ENCODE results near the gene DENND6B.

DENND6B gene

DNA sequence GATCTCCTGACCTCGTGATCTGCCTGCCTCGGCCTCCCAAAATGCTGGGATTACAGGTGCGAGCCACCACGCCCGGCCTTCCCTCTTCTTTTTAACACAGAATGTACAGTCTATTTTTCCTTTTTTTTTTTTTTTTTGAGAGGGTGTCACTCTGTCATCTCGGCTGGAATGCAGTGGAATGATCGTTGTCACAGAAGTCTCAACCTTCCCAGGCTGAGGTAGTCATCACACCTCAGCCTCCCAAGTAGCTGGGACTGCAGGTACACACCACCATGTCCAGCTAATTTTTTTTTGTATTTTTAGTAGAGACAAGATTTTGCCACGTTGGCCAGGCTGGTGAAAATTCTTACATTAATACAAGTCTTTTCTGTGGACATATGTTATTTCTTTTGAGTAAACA lies 29.4 kb upstream of the DENND6B start:
- H3K9me3 ChIP-seq (ENCODE audit: severe bottlenecking) = no peaks in the 10 kb centered on the region
- no peaks in the 10 kb centered on the region for H3K27me3 ChIP-seq (ENCODE audit: insufficient read depth, low read depth, severe bottlenecking)
- peaks cover 23% of the 10 kb centered on the region for H3K36me3 ChIP-seq
- DNase-seq = no peak
- no peak overlapping the region for H3K27ac ChIP-seq
- H3K4me3 ChIP-seq (ENCODE audit: low read depth, low read length) = no peak overlapping the region
- TF ChIP-seq, protein P1, sequence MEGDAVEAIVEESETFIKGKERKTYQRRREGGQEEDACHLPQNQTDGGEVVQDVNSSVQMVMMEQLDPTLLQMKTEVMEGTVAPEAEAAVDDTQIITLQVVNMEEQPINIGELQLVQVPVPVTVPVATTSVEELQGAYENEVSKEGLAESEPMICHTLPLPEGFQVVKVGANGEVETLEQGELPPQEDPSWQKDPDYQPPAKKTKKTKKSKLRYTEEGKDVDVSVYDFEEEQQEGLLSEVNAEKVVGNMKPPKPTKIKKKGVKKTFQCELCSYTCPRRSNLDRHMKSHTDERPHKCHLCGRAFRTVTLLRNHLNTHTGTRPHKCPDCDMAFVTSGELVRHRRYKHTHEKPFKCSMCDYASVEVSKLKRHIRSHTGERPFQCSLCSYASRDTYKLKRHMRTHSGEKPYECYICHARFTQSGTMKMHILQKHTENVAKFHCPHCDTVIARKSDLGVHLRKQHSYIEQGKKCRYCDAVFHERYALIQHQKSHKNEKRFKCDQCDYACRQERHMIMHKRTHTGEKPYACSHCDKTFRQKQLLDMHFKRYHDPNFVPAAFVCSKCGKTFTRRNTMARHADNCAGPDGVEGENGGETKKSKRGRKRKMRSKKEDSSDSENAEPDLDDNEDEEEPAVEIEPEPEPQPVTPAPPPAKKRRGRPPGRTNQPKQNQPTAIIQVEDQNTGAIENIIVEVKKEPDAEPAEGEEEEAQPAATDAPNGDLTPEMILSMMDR (IDR thresholded peaks at IDR 0.05; ENCODE audit: low read depth, low read length) = no peak

DNA sequence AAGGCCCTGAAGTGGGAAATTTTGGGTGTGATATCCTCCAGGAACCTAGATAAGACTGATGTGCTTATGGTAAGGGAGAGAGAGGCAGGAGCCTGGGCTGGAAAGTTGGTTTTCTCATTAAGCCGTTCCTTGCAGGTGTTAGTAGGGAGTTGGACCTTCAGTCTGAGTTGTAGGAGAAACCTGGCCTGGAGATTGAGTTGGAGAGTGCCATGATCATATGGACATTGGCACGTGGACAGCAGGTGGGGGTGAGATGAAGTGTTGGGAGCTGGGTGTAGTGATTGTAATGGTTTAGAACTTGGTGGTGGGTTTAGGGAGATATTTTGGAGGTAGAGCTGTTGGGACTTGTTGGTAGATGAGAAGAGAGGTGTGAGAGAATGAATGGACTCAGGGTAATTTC lies 21.2 kb upstream of the DENND6B start:
- no peak for DNase-seq
- no peak overlapping the region for H3K4me3 ChIP-seq (ENCODE audit: low read depth, low read length)
- H3K9me3 ChIP-seq (ENCODE audit: severe bottlenecking) = no peaks in the 10 kb centered on the region
- H3K27ac ChIP-seq = no peak overlapping the region
- H3K27me3 ChIP-seq (ENCODE audit: insufficient read depth, low read depth, severe bottlenecking) = no peaks in the 10 kb centered on the region
- H3K36me3 ChIP-seq = peaks cover 13% of the 10 kb centered on the region
- TF ChIP-seq, protein P1 (IDR thresholded peaks at IDR 0.05; ENCODE audit: low read depth, low read length) = no peak

DNA sequence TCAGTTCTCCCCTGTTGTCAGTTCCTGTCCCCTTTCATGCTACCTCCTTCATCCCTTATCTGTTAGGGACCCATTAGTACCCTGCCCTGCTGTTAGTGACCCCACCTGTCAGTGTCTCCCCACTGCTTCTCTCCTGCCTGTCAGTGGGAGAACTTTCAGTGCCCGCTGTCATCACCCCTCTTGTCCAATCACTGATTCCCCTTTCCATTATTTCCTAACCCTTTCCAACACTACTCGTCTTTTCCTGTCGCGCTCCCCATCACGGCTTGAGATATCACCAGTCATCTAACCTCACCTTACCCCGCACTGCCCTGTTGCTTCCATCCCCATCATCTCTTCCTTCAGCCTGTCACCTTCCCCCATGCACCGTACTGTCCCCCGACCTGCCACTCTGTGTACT lies 20.3 kb upstream of the DENND6B start:
- no peak for DNase-seq
- Histone ChIP-seq H3K9me3 (ENCODE audit: severe bottlenecking) (no peaks in the 10 kb centered on the region), H3K27ac (no peak overlapping the region), H3K27me3 (ENCODE audit: insufficient read depth, low read depth, severe bottlenecking) (no peaks in the 10 kb centered on the region), H3K36me3 (peaks cover 4% of the 10 kb centered on the region), H3K4me3 (ENCODE audit: low read depth, low read length) (no peak overlapping the region)
- TF ChIP-seq, protein P1 (IDR thresholded peaks at IDR 0.05; ENCODE audit: low read depth, low read length) = no peak

DNA sequence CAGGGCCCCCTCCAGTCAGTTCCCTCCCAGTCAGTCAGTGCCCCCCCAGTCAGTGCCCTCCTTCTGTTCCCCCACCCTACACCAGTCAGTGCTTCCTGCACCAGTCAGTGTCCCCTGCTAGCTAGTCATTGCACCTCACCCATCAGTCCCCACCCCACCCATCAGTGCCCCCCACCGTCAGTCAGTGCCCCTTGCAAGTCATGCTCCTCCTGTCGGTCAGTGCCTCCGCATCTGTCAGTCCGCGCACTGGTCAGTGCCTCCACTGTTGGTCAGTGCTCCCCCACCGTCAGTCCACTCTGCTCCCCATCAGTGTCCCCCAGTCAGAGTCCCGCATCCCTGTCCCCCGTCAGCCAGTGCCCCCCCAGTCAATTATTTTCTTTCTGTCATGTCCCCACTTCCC lies 19.7 kb upstream of the DENND6B start:
- Histone ChIP-seq H3K9me3 (ENCODE audit: severe bottlenecking) (no peaks in the 10 kb centered on the region), H3K36me3 (peaks cover 4% of the 10 kb centered on the region), H3K27ac (no peak overlapping the region), H3K27me3 (ENCODE audit: insufficient read depth, low read depth, severe bottlenecking) (no peaks in the 10 kb centered on the region), H3K4me3 (ENCODE audit: low read depth, low read length) (no peak overlapping the region)
- DNase-seq = no peak
- TF ChIP-seq, protein P1 (IDR thresholded peaks at IDR 0.05; ENCODE audit: low read depth, low read length) = no peak

DNA sequence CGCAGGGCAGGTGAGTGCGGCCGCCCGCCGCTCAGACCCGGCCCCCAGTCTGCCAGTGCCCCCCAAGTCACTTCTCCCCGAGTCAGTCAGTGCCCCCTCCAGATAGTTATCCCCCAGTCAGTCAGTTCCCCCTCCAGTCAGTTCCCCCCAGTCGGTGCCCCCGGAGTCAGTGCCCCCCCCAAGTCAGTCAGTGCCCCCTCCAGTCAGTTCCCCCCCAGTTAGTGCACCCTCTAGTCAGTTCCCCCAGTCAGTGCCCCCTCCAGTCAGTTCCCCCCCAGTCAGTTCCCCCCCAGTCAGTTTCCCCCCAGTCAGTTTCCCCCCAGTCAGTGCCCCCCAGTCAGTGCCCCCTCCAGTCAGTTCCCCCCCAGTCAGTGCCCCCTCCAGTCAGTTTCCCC lies 16.7 kb upstream of the DENND6B start:
- TF ChIP-seq, protein P1 (IDR thresholded peaks at IDR 0.05; ENCODE audit: low read depth, low read length) = no peak
- Histone ChIP-seq H3K27ac (peak overlapping the region; percentile 91), H3K27me3 (ENCODE audit: insufficient read depth, low read depth, severe bottlenecking) (no peaks in the 10 kb centered on the region), H3K9me3 (ENCODE audit: severe bottlenecking) (no peaks in the 10 kb centered on the region), H3K4me3 (ENCODE audit: low read depth, low read length) (peak overlapping the region; percentile 61), H3K36me3 (peaks cover 4% of the 10 kb centered on the region)
- DNase-seq = no peak
